ENCODE data around the gene PCDHGB5.
"Not testable (repeated sequence)": the region's sequence is repeated elsewhere in the genome, so short reads cannot be mapped to it uniquely, and the experiment has no call there.

The PCDHGB5 gene

GRCh38 chr5:141397756-141398551, at the start of gene PCDHGB5:
PCDHGB5 (plus strand) TSS chr5:141397947; CDS start chr5:141398128, 181 bp downstream.
- peak; percentile 46 for DNase-seq (ENCODE audit: low spot score)

- DNase-seq (ENCODE audit: low spot score) = peak; percentile 25
These were observed 47.7 kb upstream of the PCDHGB5 start, which contains the start of gene PCDHGB1 for GRCh38 chr5:141349917-141350619. PCDHGB1 (plus strand) TSS chr5:141350099; CDS start chr5:141350261, 162 bp downstream.

GRCh38 chr5:141351591-141351990, 46.2 kb upstream of the PCDHGB5 start:
- no peak for DNase-seq (ENCODE audit: low spot score)

- no peak for DNase-seq (ENCODE audit: low spot score)
These were observed 42.8 kb upstream of the PCDHGB5 start, which contains the start of gene PCDHGA4 for GRCh38 chr5:141354900-141355469. PCDHGA4 (plus strand) TSS chr5:141355021; CDS start chr5:141355108, 87 bp downstream.

- no peak for DNase-seq (ENCODE audit: low spot score)
These were observed 42.1 kb upstream of the PCDHGB5 start for GRCh38 chr5:141355641-141356040.

- DNase-seq (ENCODE audit: low spot score) = no peak
These were observed 41.6 kb upstream of the PCDHGB5 start for GRCh38 chr5:141356133-141356532.

- DNase-seq (ENCODE audit: low spot score) = no peak
These were observed 40.8 kb upstream of the PCDHGB5 start for GRCh38 chr5:141356950-141357349.

GRCh38 chr5:141359790-141360426, 37.8 kb upstream of the PCDHGB5 start, which contains the start of gene PCDHGB2:
PCDHGB2 (plus strand) TSS chr5:141359994; CDS start chr5:141360136, 142 bp downstream.
- no peak for DNase-seq (ENCODE audit: low spot score)

GRCh38 chr5:141360685-141361084, 37.1 kb upstream of the PCDHGB5 start:
- no peak for DNase-seq (ENCODE audit: low spot score)

- no peak for DNase-seq (ENCODE audit: low spot score)
These were observed 35.0 kb upstream of the PCDHGB5 start for GRCh38 chr5:141362719-141363118.

GRCh38 chr5:141363952-141364660, 33.6 kb upstream of the PCDHGB5 start, which contains the start of gene PCDHGA5:
PCDHGA5 (plus strand) TSS chr5:141364162; CDS start chr5:141364331, 169 bp downstream.
- DNase-seq (ENCODE audit: low spot score) = no peak

- no peak for DNase-seq (ENCODE audit: low spot score)
These were observed 31.5 kb upstream of the PCDHGB5 start for GRCh38 chr5:141366016-141366896.

GRCh38 chr5:141369994-141370848, 27.5 kb upstream of the PCDHGB5 start, which contains the start of gene PCDHGB3:
PCDHGB3 (plus strand) TSS chr5:141370242; CDS start chr5:141370395, 153 bp downstream.
- DNase-seq (ENCODE audit: low spot score) = peak; percentile 19

- DNase-seq (ENCODE audit: low spot score) = no peak
These were observed 25.9 kb upstream of the PCDHGB5 start for GRCh38 chr5:141371572-141372475.

- no peak for DNase-seq (ENCODE audit: low spot score)
These were observed 24.0 kb upstream of the PCDHGB5 start, which contains the start of gene PCDHGA6 for GRCh38 chr5:141373673-141374317. PCDHGA6 (plus strand) TSS chr5:141373891; CDS start chr5:141374084, 193 bp downstream.

GRCh38 chr5:141374627-141375026, 23.1 kb upstream of the PCDHGB5 start:
- DNase-seq (ENCODE audit: low spot score) = no peak

GRCh38 chr5:141375444-141376155, 22.1 kb upstream of the PCDHGB5 start:
- not testable (repeated sequence) for DNase-seq (ENCODE audit: low spot score)
